K562 (cell line): ENCODE measurements around the gene DCTN5. TPM values are rescaled to one million over a fixed set of nuclear protein-coding genes. Genes with fewer than 3 reads are reported as not detected.

ENCODE experiments used
- CCNT2 ChIP-seq: IDR thresholded peaks from 2 replicates; pipeline ENCODE4 v1.6.1; 2011; ENCODE audit warnings: borderline replicate concordance, low read depth, mild to moderate bottlenecking, moderate library complexity, mixed read lengths, low read length; ENCODE audit not compliant: insufficient read length; ENCODE audit errors: extremely low read depth
- CREM ChIP-seq: IDR thresholded peaks from 2 replicates; pipeline ENCODE4 v1.6.1; 2014; ENCODE audit warnings: antibody characterized with exemption, low read depth
- CXXC5 ChIP-seq: fragments of 250-450 bp; sonication (Bioruptor Pico); IDR thresholded peaks from 2 replicates; pipeline ENCODE4 v1.8.0; 2022; ENCODE audit warnings: inconsistent platforms, mild to moderate bottlenecking, moderate library complexity
- MCM2 ChIP-seq: fragments of 450-650 bp; IDR thresholded peaks from 2 replicates; pipeline ENCODE4 v1.6.1; 2017; ENCODE audit warnings: low read depth, mild to moderate bottlenecking
- NELFE ChIP-seq: IDR thresholded peaks from 2 replicates; pipeline ENCODE4 v1.6.1; 2011; ENCODE audit warnings: mild to moderate bottlenecking; ENCODE audit not compliant: insufficient read depth, insufficient read length
- NR4A1 ChIP-seq, 2 experiments: fragments of 250-450 bp in 1 of 2; fragments of 450-650 bp in 1 of 2; sonication (Bioruptor Pico) in 1 of 2; IDR thresholded peaks; 2 replicates each; pipeline versions ENCODE4 v1.4.0 to v1.6.1; 2016 to 2020; ENCODE audit warnings: mild to moderate bottlenecking in 2 of 2, missing compliant biosample characterization in 1 of 2, missing genetic modification characterization in 1 of 2, moderate library complexity in 1 of 2
- RBM25 ChIP-seq: fragments of 200-400 bp; formaldehyde crosslinking; IDR thresholded peaks from 2 replicates; pipeline ENCODE4 v1.6.1; 2018; ENCODE audit warnings: low read length, low read depth, moderate library complexity; ENCODE audit not compliant: severe bottlenecking
- SIN3A ChIP-seq, 2 experiments: fragments of 150-350 bp in 1 of 2; IDR thresholded peaks; 2 replicates each; pipeline ENCODE4 v1.6.1; 2011 to 2016; ENCODE audit warnings: borderline replicate concordance in 2 of 2, low read depth in 2 of 2, low read length in 2 of 2, mild to moderate bottlenecking in 2 of 2, moderate library complexity in 2 of 2; ENCODE audit not compliant: control insufficient read depth in 1 of 2
- SRSF1 ChIP-seq: fragments of 200-400 bp; formaldehyde crosslinking; IDR thresholded peaks from 2 replicates; pipeline ENCODE4 v1.6.1; 2017; ENCODE audit warnings: mild to moderate bottlenecking, low read depth, low read length, moderate library complexity
- XRCC4 ChIP-seq: IDR thresholded peaks from one replicate; pipeline ENCODE4 v1.6.1; 2011; ENCODE audit not compliant: insufficient read depth, insufficient read length; ENCODE audit errors: extremely low read depth
- ZNF668 ChIP-seq: fragments of 250-450 bp; sonication (Bioruptor Pico); IDR thresholded peaks from 2 replicates; pipeline ENCODE4 v1.8.0; 2022; ENCODE audit warnings: mild to moderate bottlenecking, inconsistent platforms
- ZNF75A ChIP-seq: fragments of 450-650 bp; formaldehyde crosslinking; IDR thresholded peaks from 2 replicates; pipeline ENCODE4 v1.4.0; 2020; ENCODE audit warnings: mild to moderate bottlenecking
- polyA plus RNA-seq, 8 experiments: library from polyadenylated mRNA; depleted of rRNA in 4 of 8; stranded (reverse) in 5 of 8; unstranded in 3 of 8; fragments of >200 nt; fragmentation: Nextera tagmentation in 2 of 8; fragmentation: Illumina TruSeq in 1 of 8; extraction: Ambion mirVana in 2 of 8; extraction: Trizol in 1 of 8; gene quantifications; 2 replicates each; pipeline versions ENCODE4 v1.2.1 to v1.2.3, GENCODE V29; 2011 to 2014; ENCODE audit warnings: inconsistent platforms in 1 of 8, missing spikeins in 1 of 8
- total RNA-seq, 7 experiments: library from RNA; depleted of rRNA in 6 of 7; stranded (reverse); fragments of >200 nt in 6 of 7; fragmentation: Illumina TruSeq in 2 of 7; extraction: Trizol in 2 of 7; gene quantifications; 2 replicates each; pipeline versions ENCODE4 v1.2.1 to v1.2.3, GENCODE V29; 2011 to 2021; ENCODE audit warnings: low replicate concordance in 1 of 7
- TF ChIP-seq, protein P1 (sequence below): fragments of 450-650 bp; IDR thresholded peaks from 2 replicates; pipeline ENCODE4 v1.6.1; 2016; ENCODE audit warnings: antibody characterized with exemption
- TF ChIP-seq, protein P2 (sequence below): fragments of 450-650 bp; IDR thresholded peaks from 2 replicates; pipeline ENCODE4 v1.6.1; 2016; ENCODE audit warnings: mild to moderate bottlenecking
- TF ChIP-seq, protein P3 (sequence below): sonication (generic); formaldehyde crosslinking; IDR thresholded peaks from 2 replicates; pipeline ENCODE4 v1.8.1; 2023; ENCODE audit warnings: missing genetic modification reagents, mild to moderate bottlenecking, borderline replicate concordance

The DCTN5 gene
- total and polyA plus RNA-seq, 9 of the 15 experiments (the other 6 are each of a cell fraction or from before 2014, with no cell fraction given): 35.8 to 149 (median 75.9) TPM

- TF ChIP-seq, protein P1, sequence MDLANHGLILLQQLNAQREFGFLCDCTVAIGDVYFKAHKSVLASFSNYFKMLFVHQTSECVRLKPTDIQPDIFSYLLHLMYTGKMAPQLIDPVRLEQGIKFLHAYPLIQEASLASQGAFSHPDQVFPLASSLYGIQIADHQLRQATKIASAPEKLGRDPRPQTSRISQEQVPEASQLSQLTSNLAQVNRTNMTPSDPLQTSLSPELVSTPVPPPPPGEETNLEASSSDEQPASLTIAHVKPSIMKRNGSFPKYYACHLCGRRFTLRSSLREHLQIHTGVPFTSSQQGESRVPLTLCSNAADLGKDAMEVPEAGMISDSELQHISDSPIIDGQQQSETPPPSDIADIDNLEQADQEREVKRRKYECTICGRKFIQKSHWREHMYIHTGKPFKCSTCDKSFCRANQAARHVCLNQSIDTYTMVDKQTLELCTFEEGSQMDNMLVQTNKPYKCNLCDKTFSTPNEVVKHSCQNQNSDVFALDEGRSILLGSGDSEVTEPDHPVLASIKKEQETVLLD: no peak
- TF ChIP-seq CCNT2 (no peak), MCM2 (no peak), ZNF75A (CRISPR knock-in tag) (no peak), CXXC5 (CRISPR knock-in tag) (peak; percentile 97), SRSF1 (no peak), SIN3A (IDR thresholded peaks at IDR 0.05; ENCODE audit: borderline replicate concordance in 2 of 2, control insufficient read depth in 1 of 2, low read depth in 2 of 2, low read length in 2 of 2) (peak in 1 of 2 experiments; percentile 83; a peak in 3 of 4 replicates), NR4A1 (CRISPR knock-in tag; IDR thresholded peaks at IDR 0.05) (no peak), NR4A1 (tag; IDR thresholded peaks at IDR 0.05) (no peak), NELFE (no peak), RBM25 (no peak), XRCC4 (no peak), CREM (peak; percentile 26; the same call in 1 of the 2 replicates), ZNF668 (CRISPR knock-in tag) (no peak)
- TF ChIP-seq, protein P2, sequence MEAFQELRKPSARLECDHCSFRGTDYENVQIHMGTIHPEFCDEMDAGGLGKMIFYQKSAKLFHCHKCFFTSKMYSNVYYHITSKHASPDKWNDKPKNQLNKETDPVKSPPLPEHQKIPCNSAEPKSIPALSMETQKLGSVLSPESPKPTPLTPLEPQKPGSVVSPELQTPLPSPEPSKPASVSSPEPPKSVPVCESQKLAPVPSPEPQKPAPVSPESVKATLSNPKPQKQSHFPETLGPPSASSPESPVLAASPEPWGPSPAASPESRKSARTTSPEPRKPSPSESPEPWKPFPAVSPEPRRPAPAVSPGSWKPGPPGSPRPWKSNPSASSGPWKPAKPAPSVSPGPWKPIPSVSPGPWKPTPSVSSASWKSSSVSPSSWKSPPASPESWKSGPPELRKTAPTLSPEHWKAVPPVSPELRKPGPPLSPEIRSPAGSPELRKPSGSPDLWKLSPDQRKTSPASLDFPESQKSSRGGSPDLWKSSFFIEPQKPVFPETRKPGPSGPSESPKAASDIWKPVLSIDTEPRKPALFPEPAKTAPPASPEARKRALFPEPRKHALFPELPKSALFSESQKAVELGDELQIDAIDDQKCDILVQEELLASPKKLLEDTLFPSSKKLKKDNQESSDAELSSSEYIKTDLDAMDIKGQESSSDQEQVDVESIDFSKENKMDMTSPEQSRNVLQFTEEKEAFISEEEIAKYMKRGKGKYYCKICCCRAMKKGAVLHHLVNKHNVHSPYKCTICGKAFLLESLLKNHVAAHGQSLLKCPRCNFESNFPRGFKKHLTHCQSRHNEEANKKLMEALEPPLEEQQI: peak; percentile 78; the same call in 1 of the 2 replicates
- TF ChIP-seq, protein P3, sequence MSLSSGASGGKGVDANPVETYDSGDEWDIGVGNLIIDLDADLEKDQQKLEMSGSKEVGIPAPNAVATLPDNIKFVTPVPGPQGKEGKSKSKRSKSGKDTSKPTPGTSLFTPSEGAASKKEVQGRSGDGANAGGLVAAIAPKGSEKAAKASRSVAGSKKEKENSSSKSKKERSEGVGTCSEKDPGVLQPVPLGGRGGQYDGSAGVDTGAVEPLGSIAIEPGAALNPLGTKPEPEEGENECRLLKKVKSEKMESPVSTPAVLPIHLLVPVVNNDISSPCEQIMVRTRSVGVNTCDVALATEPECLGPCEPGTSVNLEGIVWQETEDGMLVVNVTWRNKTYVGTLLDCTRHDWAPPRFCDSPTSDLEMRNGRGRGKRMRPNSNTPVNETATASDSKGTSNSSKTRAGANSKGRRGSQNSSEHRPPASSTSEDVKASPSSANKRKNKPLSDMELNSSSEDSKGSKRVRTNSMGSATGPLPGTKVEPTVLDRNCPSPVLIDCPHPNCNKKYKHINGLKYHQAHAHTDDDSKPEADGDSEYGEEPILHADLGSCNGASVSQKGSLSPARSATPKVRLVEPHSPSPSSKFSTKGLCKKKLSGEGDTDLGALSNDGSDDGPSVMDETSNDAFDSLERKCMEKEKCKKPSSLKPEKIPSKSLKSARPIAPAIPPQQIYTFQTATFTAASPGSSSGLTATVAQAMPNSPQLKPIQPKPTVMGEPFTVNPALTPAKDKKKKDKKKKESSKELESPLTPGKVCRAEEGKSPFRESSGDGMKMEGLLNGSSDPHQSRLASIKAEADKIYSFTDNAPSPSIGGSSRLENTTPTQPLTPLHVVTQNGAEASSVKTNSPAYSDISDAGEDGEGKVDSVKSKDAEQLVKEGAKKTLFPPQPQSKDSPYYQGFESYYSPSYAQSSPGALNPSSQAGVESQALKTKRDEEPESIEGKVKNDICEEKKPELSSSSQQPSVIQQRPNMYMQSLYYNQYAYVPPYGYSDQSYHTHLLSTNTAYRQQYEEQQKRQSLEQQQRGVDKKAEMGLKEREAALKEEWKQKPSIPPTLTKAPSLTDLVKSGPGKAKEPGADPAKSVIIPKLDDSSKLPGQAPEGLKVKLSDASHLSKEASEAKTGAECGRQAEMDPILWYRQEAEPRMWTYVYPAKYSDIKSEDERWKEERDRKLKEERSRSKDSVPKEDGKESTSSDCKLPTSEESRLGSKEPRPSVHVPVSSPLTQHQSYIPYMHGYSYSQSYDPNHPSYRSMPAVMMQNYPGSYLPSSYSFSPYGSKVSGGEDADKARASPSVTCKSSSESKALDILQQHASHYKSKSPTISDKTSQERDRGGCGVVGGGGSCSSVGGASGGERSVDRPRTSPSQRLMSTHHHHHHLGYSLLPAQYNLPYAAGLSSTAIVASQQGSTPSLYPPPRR (CRISPR knock-in tag): no peak
Measured at GRCh38 chr16:23678430-23679273, 37.4 kb downstream of the DCTN5 start, which contains the start of gene PLK1 (continued).
